GM21529 (cell line): ENCODE results near the gene GPC4.
"Not testable (repeated sequence)": the region's sequence is repeated elsewhere in the genome, so short reads cannot be mapped to it uniquely, and the experiment has no call there.

Source experiments
- ATAC-seq: cut with Tn5 transposase; IDR thresholded peaks from one replicate; pipeline ENCODE4 v1.9.1; 2021; ENCODE audit not compliant: unreplicated experiment

Gene GPC4

GRCh38 chrX:133369065-133369464 lies 46.2 kb downstream of the GPC4 start:
- ATAC-seq = no peak

GRCh38 chrX:133366735-133367134 lies 48.6 kb downstream of the GPC4 start:
- ATAC-seq = no peak

GRCh38 chrX:133365871-133366611 lies 49.2 kb downstream of the GPC4 start:
- no peak for ATAC-seq

DNA sequence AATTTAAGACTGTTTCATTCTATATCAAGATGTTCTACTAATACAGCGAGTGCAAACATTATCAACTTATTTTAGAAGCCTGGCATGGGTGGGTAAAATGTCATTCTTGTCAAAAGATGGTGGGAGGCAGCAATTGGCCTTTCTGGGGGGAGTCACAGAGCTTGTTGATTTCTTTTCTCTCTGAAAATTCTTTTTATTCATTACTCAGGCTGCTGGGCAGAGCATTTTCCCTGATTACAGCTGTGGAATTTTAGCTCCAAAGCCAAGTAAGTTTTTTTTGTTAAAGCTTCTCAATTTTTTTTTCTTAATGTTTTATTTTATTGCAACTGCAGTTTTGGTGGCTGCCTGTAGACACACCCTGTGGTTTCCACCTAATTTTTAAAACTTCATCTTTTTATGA lies 50.4 kb downstream of the GPC4 start:
- ATAC-seq = no peak

GRCh38 chrX:133364196-133364595 lies 51.1 kb downstream of the GPC4 start:
- ATAC-seq = no peak

- no peak for ATAC-seq
Observed at GRCh38 chrX:133362538-133362937, 52.8 kb downstream of the GPC4 start.

DNA sequence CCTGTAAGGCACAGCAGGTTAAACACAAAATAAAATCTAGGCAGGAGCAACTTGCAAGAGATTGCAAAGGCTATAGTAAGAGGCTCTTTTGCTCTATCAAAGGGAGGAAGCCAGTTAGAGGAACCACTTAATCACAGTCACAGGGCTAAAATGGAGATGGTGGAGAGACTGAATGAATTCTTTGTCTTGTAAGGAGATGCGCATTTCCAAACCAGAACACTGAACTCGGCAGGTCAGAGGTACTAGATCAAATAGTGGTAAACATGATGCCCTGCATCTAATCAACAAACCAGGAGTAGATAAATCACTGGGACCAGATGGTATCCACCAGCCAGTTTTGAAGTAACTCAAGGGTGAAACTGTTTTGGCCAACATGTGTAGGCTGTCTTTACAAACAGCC lies 55.8 kb downstream of the GPC4 start:
- ATAC-seq = no peak

DNA sequence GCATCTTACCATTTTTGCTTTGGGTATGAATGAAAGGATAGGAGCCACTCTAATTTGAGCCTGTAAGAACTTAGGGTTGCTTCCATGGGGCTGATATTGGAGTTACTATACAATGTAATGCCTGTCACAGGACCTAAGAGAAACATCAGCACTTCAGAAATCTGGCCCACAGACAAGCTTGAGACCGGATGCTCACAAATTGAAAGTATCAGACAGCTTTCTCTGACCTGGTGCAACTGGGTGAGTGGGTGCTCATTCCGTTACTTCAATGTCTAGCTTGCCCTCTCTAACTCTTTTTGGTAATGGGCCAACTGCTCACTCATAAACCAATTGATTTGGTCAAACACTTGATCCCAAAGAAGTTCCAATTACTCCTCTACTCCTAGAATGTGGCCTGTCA lies 62.1 kb downstream of the GPC4 start:
- no peak for ATAC-seq

DNA sequence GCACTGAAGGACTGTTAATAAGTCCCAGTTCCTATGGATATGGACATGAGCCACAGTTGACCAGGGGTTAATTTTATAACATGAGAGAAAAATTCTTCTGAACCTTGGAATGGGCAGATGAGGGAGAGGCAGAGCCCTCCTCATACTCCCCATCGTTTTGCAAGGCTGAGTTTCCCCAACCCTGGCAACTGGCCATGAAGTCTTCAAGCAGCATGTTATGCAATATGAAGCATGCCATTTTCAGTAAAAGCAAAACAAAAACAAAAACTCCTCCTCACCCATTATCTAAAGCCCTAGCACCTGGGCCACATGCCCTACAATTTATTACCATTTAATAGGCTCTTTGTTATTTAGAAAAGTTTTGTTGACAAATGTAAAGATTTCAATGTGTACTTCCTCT lies 64.5 kb downstream of the GPC4 start:
- no peak for ATAC-seq

DNA sequence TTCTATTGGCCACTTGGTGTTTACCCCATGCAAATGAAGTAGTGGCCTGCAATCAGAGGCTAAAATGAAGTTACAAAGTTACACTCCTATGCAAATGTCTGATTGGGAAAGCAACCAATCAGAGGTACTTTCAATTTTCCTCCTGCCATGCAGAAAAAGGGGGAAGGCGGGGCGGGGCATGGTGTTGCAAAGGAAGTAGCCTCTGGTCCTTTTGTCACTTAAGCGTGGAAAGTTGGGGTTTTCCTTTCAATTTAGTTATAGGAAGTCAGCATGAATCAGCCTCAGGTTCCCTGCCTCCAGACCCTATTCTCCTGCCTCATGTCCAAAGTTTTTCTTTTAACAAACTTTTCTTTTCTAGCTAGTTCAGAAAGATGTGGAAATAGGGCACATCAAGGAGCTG lies 69.3 kb downstream of the GPC4 start:
- no peak for ATAC-seq

GRCh38 chrX:133339566-133339965 lies 75.7 kb downstream of the GPC4 start:
- no peak for ATAC-seq

DNA sequence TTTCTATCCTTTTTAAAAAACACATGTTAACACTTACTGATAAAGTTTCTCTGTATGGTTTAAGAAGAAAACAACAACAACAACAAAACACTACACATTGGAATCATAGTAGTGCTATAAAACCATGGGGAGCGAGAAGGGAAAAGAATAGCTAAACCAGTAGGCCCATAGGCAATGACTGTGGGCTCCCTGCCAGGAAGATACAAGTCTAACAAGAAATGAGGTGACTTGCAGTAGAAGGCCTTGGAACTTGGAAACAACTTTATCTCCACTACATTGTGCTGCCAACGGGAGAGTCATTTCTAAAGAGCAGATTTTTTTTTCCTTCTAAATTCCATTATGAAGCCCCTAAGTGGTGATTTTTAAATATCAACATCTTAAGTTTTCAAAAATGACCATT lies 78.0 kb downstream of the GPC4 start:
- ATAC-seq = no peak

DNA sequence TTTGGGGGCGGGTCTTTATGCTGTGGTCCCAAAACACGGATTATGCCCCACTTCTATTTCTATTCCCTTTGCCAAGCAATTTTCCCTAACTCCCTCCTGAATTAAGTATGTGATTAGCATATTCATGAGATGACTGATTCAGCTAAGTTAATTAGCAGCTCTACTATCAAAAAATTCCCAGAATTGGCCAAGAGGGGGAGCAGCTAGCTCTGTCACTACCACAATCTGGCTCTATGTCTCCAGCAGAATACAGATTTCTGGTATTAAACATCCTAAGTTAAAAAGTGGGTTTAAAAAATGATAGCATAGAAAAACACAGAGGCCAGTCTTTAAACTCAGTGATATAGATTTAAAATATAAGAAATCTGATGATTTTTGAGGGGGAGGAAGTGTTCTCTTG lies 80.3 kb downstream of the GPC4 start:
- no peak for ATAC-seq

DNA sequence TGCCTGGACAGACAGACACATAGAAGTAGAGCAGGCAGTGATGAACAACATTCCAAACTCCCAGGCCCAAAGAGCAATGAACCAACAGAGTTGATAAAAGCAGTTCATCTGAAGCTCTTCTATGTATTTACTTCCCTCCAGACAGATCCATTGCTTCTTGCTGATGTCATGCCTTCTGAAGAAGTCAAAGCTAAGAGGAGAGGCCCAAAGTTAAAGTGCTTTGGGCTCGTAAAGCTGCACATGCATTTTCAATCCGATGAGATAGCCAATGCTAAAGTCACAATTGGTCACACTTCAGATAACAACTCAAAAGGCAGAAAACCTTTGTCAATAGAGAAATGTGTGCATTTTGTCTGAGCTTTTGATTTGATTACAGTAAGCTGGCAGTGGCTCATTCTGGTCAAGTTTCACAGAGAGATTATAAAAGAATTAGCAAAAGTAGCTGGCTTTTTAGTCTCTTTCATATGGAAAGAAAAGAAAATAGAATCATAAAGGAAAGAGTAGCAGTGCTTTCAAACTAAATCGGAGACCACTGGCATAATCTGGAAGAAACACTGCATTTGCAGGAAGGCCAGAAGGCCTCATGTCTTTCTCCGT lies 82.0 kb downstream of the GPC4 start:
- ATAC-seq = no peak

DNA sequence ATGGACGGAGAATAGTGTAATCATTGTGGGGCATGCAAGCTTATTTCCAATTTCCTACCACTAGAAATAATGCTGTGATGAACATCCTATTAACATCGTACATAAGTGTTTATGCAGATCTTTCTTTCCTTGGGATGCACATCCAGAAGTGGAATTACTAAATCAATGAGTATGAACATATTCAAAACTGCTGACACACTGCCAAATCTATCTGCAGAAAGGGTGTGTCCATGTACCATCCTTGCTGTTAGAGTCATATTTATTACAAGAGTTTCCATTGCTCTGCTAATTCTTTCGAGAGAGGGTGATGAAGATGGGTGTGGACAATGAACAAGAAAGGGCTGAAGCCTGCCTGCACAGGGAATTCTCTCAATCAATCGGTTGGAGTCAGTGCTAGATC lies 82.6 kb downstream of the GPC4 start:
- ATAC-seq = no peak

- ATAC-seq = no peak
Observed at GRCh38 chrX:133330956-133331355, 84.3 kb downstream of the GPC4 start.

- no peak for ATAC-seq
Observed at GRCh38 chrX:133325422-133325821, 89.9 kb downstream of the GPC4 start.

DNA sequence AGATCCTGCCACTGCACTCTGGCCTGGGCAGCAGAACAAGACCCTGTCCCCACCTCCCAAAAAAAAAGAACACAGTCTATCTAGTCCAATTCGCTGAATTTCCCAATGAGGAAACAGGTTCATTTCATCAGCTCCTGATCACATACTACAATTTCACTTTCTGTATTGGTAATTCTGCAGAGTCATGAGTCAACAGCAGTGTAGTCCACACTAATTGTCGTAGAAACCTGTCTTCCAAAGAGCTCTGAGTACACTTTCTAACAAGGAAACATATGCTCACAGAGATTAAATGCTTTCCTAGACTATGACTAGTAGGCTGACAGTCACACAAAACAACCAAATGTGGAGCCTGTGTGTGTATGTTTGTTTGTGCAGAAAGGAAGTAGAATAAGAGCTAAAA lies 91.9 kb downstream of the GPC4 start:
- ATAC-seq = no peak

DNA sequence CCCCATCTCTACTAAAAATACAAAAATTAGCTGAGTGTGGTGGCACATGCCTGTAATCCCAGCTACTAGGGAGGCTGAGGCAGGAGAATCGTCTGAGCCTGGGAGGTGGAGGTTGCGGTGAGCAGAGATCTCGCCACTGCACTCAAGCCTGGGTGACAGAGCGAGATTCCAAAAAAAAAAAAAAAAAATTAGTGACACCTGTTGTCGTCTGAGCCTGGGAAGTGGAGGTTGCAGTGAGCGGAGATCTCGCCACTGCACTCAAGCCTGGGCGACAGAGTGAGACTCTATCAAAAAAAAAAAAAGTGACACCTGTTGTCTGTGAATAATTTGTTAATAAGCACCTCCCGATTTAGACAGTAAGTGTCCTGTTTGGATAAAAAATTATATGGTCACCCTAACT lies 93.0 kb downstream of the GPC4 start:
- ATAC-seq = not testable (repeated sequence)

DNA sequence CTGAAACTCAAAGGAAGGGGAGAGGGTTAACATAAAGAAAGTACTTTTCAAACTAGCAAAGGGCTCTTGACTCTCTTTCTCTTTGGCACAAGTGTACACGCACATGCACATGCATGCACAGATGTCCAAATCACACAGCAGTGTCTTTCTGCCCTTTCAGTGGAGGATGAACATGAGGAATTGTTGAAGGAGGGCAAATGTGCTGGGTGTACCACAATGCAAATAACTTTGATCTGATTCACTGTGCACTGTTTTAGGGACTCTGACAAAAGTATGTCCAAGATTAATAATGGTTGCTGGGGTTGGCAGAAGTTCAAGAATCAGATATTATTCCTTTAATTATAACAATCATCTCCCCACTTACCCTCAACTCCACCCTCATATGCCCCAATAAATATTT lies 93.8 kb downstream of the GPC4 start:
- ATAC-seq = no peak

DNA sequence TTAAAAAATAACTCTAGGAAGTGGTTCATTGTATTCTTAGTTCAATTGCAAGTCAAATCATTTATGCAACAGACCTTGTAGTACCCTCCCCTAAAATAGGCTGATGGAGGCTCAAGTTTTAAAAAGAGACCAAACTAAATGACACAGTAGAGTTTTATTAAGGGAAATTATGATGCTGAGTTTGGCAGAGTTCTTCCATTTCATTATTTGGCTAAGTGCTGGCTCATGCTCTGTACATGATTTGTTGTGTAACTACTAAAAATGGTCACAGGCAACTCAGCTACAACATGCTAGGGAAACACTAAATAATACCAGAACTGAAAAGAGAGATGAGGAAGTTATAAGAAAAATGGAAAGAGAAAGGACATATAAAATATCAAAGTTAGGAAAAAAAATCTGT lies 101.0 kb downstream of the GPC4 start:
- no peak for ATAC-seq

DNA sequence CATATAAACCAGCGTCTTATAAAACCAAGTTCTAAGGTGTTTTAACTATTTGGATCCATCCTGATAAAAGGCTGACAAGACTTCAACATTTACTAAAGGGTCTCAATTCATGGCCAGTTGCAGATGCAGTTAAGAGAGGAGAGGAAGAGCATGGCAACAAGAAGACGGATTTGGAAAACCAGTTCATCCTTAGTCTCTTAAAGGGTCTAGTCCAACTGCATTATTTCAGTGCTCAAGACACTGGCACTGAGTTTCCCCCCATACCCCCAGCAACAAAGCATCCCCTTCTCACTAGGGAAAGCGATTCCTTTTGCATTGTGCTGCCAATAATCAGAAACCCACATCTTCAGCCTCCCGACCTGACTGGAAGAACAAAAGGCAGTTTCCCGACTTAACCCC lies 106.8 kb downstream of the GPC4 start:
- no peak for ATAC-seq
